HG02623 (cell line): ENCODE data around the gene PHACTR4.
"Not testable (repeated sequence)": the region's sequence is repeated elsewhere in the genome, so short reads cannot be mapped to it uniquely, and the experiment has no call there.

ENCODE experiments used
- ATAC-seq: cut with Tn5 transposase; IDR thresholded peaks from one replicate; pipeline ENCODE4 v1.9.1; 2021; ENCODE audit warnings: moderate library complexity; ENCODE audit not compliant: unreplicated experiment

The PHACTR4 gene

GRCh38 chr1:28519946-28520725 is 150.6 kb downstream of the PHACTR4 start:
- no peak for ATAC-seq

GRCh38 chr1:28520796-28521195 is 151.3 kb downstream of the PHACTR4 start:
- not testable (repeated sequence) for ATAC-seq

GRCh38 chr1:28521502-28522164 is 152.1 kb downstream of the PHACTR4 start:
- ATAC-seq, result no peak

GRCh38 chr1:28522537-28522936 is 153.0 kb downstream of the PHACTR4 start:
- not testable (repeated sequence) for ATAC-seq

- ATAC-seq, result not testable (repeated sequence)
These were observed 155.6 kb downstream of the PHACTR4 start for GRCh38 chr1:28525002-28525642.

GRCh38 chr1:28526886-28527285 is 157.3 kb downstream of the PHACTR4 start:
- ATAC-seq, result no peak

GRCh38 chr1:28530456-28530855 is 160.9 kb downstream of the PHACTR4 start:
- no peak for ATAC-seq

- no peak for ATAC-seq
These were observed 165.1 kb downstream of the PHACTR4 start for GRCh38 chr1:28534671-28535070.

- no peak for ATAC-seq
These were observed 165.6 kb downstream of the PHACTR4 start for GRCh38 chr1:28535180-28535579.

- ATAC-seq, result no peak
These were observed 168.1 kb downstream of the PHACTR4 start for GRCh38 chr1:28537457-28538199.

GRCh38 chr1:28538286-28538685 is 168.7 kb downstream of the PHACTR4 start:
- no peak for ATAC-seq

GRCh38 chr1:28540651-28541050 is 171.1 kb downstream of the PHACTR4 start:
- no peak for ATAC-seq

- not testable (repeated sequence) for ATAC-seq
These were observed 172.0 kb downstream of the PHACTR4 start for GRCh38 chr1:28541414-28542015.

- ATAC-seq, result no peak
These were observed 175.7 kb downstream of the PHACTR4 start for GRCh38 chr1:28545246-28545628.

GRCh38 chr1:28548318-28548717 is 178.8 kb downstream of the PHACTR4 start:
- ATAC-seq, result no peak
